ENCODE data around the gene OR52D1.

GRCh38 chr11:5505363-5506048 lies 17.0 kb downstream of the OR52D1 start:
- TF ChIP-seq POLR2A (IDR thresholded peaks at IDR 0.05; ENCODE audit: extremely low read depth, insufficient read length) (no peak), CTCF (IDR thresholded peaks at IDR 0.05; ENCODE audit: low read depth, low read length) (no peak), MAX (IDR thresholded peaks at IDR 0.05; ENCODE audit: low read depth, low read length) (no peak)
